Measurements from ENCODE around the gene MED4.

Gene MED4

GRCh38 chr13:48094781-48095502 is at the start of gene MED4:
MED4 (minus strand) TSS chr13:48095104; CDS start chr13:48095078, 26 bp downstream.
- peak; percentile 96 to 97 for DNase-seq (ENCODE audit: low read depth in 1 of 2, low spot score in 1 of 2)

- DNase-seq (ENCODE audit: low read depth in 1 of 2, low spot score in 1 of 2): no peak
These were observed 49.6 kb upstream of the MED4 start for GRCh38 chr13:48144413-48145035.

- DNase-seq (ENCODE audit: low read depth in 1 of 2, low spot score in 1 of 2): no peak
These were observed 47.5 kb upstream of the MED4 start for GRCh38 chr13:48142436-48142835.

- DNase-seq (ENCODE audit: low read depth in 1 of 2, low spot score in 1 of 2): no peak
These were observed 43.4 kb upstream of the MED4 start for GRCh38 chr13:48138270-48138669.

- DNase-seq (ENCODE audit: low read depth in 1 of 2, low spot score in 1 of 2): no peak
These were observed 38.1 kb upstream of the MED4 start for GRCh38 chr13:48132961-48133360.

- no peak for DNase-seq (ENCODE audit: low read depth in 1 of 2, low spot score in 1 of 2)
These were observed 36.6 kb upstream of the MED4 start for GRCh38 chr13:48131533-48131932.

GRCh38 chr13:48126944-48127830 is 32.3 kb upstream of the MED4 start:
- DNase-seq (ENCODE audit: low read depth in 1 of 2, low spot score in 1 of 2): peak in 1 of 2 donors; percentile 12

GRCh38 chr13:48125794-48126228 is 30.9 kb upstream of the MED4 start:
- DNase-seq (ENCODE audit: low read depth in 1 of 2, low spot score in 1 of 2): no peak

- no peak for DNase-seq (ENCODE audit: low read depth in 1 of 2, low spot score in 1 of 2)
These were observed 28.9 kb upstream of the MED4 start for GRCh38 chr13:48123812-48124211.

- DNase-seq (ENCODE audit: low read depth in 1 of 2, low spot score in 1 of 2): no peak
These were observed 26.8 kb upstream of the MED4 start for GRCh38 chr13:48121733-48122132.

- no peak for DNase-seq (ENCODE audit: low read depth in 1 of 2, low spot score in 1 of 2)
These were observed 25.3 kb upstream of the MED4 start for GRCh38 chr13:48120241-48120640.

- DNase-seq (ENCODE audit: low read depth in 1 of 2, low spot score in 1 of 2): no peak
These were observed 23.1 kb upstream of the MED4 start for GRCh38 chr13:48118030-48118429.

- no peak for DNase-seq (ENCODE audit: low read depth in 1 of 2, low spot score in 1 of 2)
These were observed 21.9 kb upstream of the MED4 start for GRCh38 chr13:48116808-48117207.

- no peak for DNase-seq (ENCODE audit: low read depth in 1 of 2, low spot score in 1 of 2)
These were observed 18.8 kb upstream of the MED4 start for GRCh38 chr13:48113756-48114130.

- DNase-seq (ENCODE audit: low read depth in 1 of 2, low spot score in 1 of 2): no peak
These were observed 18.2 kb upstream of the MED4 start for GRCh38 chr13:48112896-48113755.

- DNase-seq (ENCODE audit: low read depth in 1 of 2, low spot score in 1 of 2): no peak
These were observed 16.2 kb upstream of the MED4 start for GRCh38 chr13:48110931-48111721.

- no peak for DNase-seq (ENCODE audit: low read depth in 1 of 2, low spot score in 1 of 2)
These were observed 15.4 kb upstream of the MED4 start for GRCh38 chr13:48110132-48110868.

GRCh38 chr13:48108106-48108505 is 13.2 kb upstream of the MED4 start:
- DNase-seq (ENCODE audit: low read depth in 1 of 2, low spot score in 1 of 2): no peak

GRCh38 chr13:48097793-48098192 is 2.9 kb upstream of the MED4 start:
- DNase-seq (ENCODE audit: low read depth in 1 of 2, low spot score in 1 of 2): no peak

Measured in stimulated activated CD4-positive, alpha-beta T cell treated with anti-CD3 and anti-CD28 coated beads, Interleukin-15, amount 100 ng/mL, for 1 hour (primary cell).